HCT116 (cell line): ENCODE measurements around the gene BCAR1. TPM values are rescaled to one million over a fixed set of nuclear protein-coding genes. Genes with fewer than 3 reads are reported as not detected.

ENCODE experiments used
- ATAC-seq: fragments of 200-7000 bp; cut with Tn5 transposase; 2 replicates; pipeline ENCODE4 v1.9.1; 2020; ENCODE audit warnings: mild to moderate bottlenecking, moderate library complexity
- BruUV-seq: library from RNA; stranded (reverse); fragments of 400-500 nt; replicated peaks from 2 replicates; lab custom pipeline; 2021; lab: Mats Ljungman, UMichigan
- CTCF ChIA-PET: fragments of 300-600 bp; sonication (Branson Sonifier 250); formaldehyde crosslinking; loops from one replicate; lab custom pipeline; 2021; ENCODE audit warnings: antibody characterized with exemption; lab: Charles Lee
- POLR2A ChIA-PET: fragments of 300-600, 350-600 bp; sonication (Branson Sonifier 250); formaldehyde crosslinking; loops from one replicate; lab custom pipeline; 2021; ENCODE audit warnings: antibody characterized with exemption; lab: Charles Lee
- RAD21 ChIA-PET, 2 experiments: fragments of 300-600 bp; sonication (Branson Sonifier 250); formaldehyde crosslinking; loops; one replicate each; lab custom pipeline; 2023; ENCODE audit warnings: low total read pairs in 2 of 2; ENCODE audit not compliant: uncharacterized antibody in 2 of 2, unreplicated experiment in 2 of 2, low non-redundant PET in 1 of 2; lab: Charles Lee
- DNase-seq: peaks from one replicate; pipeline ENCODE4 v3.0.0-alpha.2; 2010; ENCODE audit warnings: low read depth, low spot score
- H2AFZ ChIP-seq: fragments of 200-600 bp; shearing (Covaris generic), sonication (generic); 2 replicates; pipeline ENCODE4 v1.6.1; 2017; ENCODE audit warnings: low read depth, mixed run types, mixed read lengths, antibody characterized with exemption, low read length; ENCODE audit not compliant: poor library complexity, severe bottlenecking
- H3K27ac ChIP-seq: 2 replicates; pipeline ENCODE4 v1.5.1; 2012; ENCODE audit warnings: low read depth, low read length
- H3K27me3 ChIP-seq: fragments of 200-600 bp; sonication (generic); 2 replicates; pipeline ENCODE4 v1.6.1; 2016; ENCODE audit warnings: mixed run types, low read length, mixed read lengths; ENCODE audit not compliant: insufficient read depth
- H3K36me3 ChIP-seq, 2 experiments: fragments of 200-500 bp in 1 of 2; fragments of 200-600 bp in 1 of 2; sonication (Bioruptor generic) in 1 of 2; sonication (generic) in 1 of 2; 2 replicates each; pipeline versions ENCODE4 v1.5.1 to v1.6.1; 2014 to 2016; ENCODE audit warnings: low read length in 2 of 2, inconsistent platforms in 1 of 2, mixed read lengths in 1 of 2, mixed run types in 1 of 2; ENCODE audit not compliant: insufficient read depth in 2 of 2, control insufficient read depth in 1 of 2
- H3K4me1 ChIP-seq, 2 experiments: fragments of 200-600 bp in 1 of 2; sonication (generic) in 1 of 2; 2 replicates each; pipeline versions ENCODE4 v1.5.1 to v1.6.1; 2012 to 2017; ENCODE audit warnings: low read length in 2 of 2, inconsistent platforms in 1 of 2, mild to moderate bottlenecking in 1 of 2, mixed read lengths in 1 of 2, mixed run types in 1 of 2, moderate library complexity in 1 of 2; ENCODE audit not compliant: insufficient read depth in 2 of 2, control insufficient read depth in 1 of 2
- H3K4me2 ChIP-seq: fragments of 200-600 bp; sonication (generic); 2 replicates; pipeline ENCODE4 v1.6.1; 2017; ENCODE audit warnings: mixed run types, low read length, mixed read lengths
- H3K4me3 ChIP-seq, 2 experiments: fragments of 200-600 bp in 1 of 2; sonication (generic) in 1 of 2; replicated peaks in 1 of 2; 2 replicates each; pipeline ENCODE4 v1.5.1; 2011 to 2016; ENCODE audit warnings: low read length in 2 of 2, control low read depth in 1 of 2, low read depth in 1 of 2, mild to moderate bottlenecking in 1 of 2, mixed read lengths in 1 of 2, mixed run types in 1 of 2
- H3K79me2 ChIP-seq: fragments of 200-600 bp; sonication (generic); 2 replicates; pipeline ENCODE4 v1.6.1; 2017; ENCODE audit warnings: mild to moderate bottlenecking, mixed run types, low read length, moderate library complexity, mixed read lengths; ENCODE audit not compliant: insufficient read depth
- H3K9ac ChIP-seq: fragments of 200-600 bp; sonication (generic); 2 replicates; pipeline ENCODE4 v1.6.1; 2016; ENCODE audit warnings: low read length, mixed read lengths
- H3K9me2 ChIP-seq: fragments of 200-600 bp; sonication (generic), shearing (Covaris generic); 2 replicates; pipeline ENCODE4 v1.6.1; 2017; ENCODE audit warnings: mixed run types, mild to moderate bottlenecking, moderate library complexity; ENCODE audit not compliant: insufficient read depth
- H3K9me3 ChIP-seq, 2 experiments: fragments of 200-500 bp in 1 of 2; fragments of 200-600 bp in 1 of 2; sonication (Bioruptor generic) in 1 of 2; sonication (generic) in 1 of 2; 2 replicates each; pipeline ENCODE4 v1.6.1; 2014 to 2017; ENCODE audit warnings: low read length in 2 of 2, mixed read lengths in 2 of 2, inconsistent platforms in 1 of 2, low read depth in 1 of 2, mild to moderate bottlenecking in 1 of 2, mixed run types in 1 of 2, moderate library complexity in 1 of 2; ENCODE audit not compliant: control insufficient read depth in 1 of 2, insufficient read depth in 1 of 2
- H4K20me1 ChIP-seq: fragments of 200-600 bp; sonication (generic), shearing (Covaris generic); 2 replicates; pipeline ENCODE4 v1.6.1; 2017; ENCODE audit warnings: mixed run types, mild to moderate bottlenecking, moderate library complexity; ENCODE audit not compliant: insufficient read depth
- CBX3 ChIP-seq: IDR thresholded peaks from 2 replicates; pipeline ENCODE4 v1.6.1; 2012; ENCODE audit warnings: low read depth
- CTCF ChIP-seq, 3 experiments: fragments of 200-600 bp in 1 of 3; sonication (generic) in 1 of 3; IDR thresholded peaks in 2 of 3; conservative IDR thresholded peaks in 1 of 3; 2 replicates each; pipeline ENCODE4 v1.5.1; 2012 to 2017; ENCODE audit warnings: low read depth in 2 of 3, low read length in 2 of 3, antibody characterized with exemption in 1 of 3, borderline replicate concordance in 1 of 3, control low read depth in 1 of 3, mild to moderate bottlenecking in 1 of 3, mixed read lengths in 1 of 3, mixed run types in 1 of 3, moderate library complexity in 1 of 3; ENCODE audit not compliant: insufficient read depth in 1 of 3
- EGR1 ChIP-seq: IDR thresholded peaks from 2 replicates; pipeline ENCODE4 v1.6.1; 2012; ENCODE audit warnings: low read depth
- ELF1 ChIP-seq: IDR thresholded peaks from 2 replicates; pipeline ENCODE4 v1.6.1; 2012; ENCODE audit warnings: low read depth, borderline replicate concordance
- EZH2 ChIP-seq: fragments of 200-600 bp; sonication (generic); IDR thresholded peaks from 2 replicates; pipeline ENCODE4 v1.6.1; 2017; ENCODE audit warnings: antibody characterized with exemption, mixed run types
- EZH2phosphoT487 ChIP-seq: fragments of 200-600 bp; IDR thresholded peaks from 2 replicates; pipeline ENCODE4 v1.6.1; 2018; ENCODE audit warnings: antibody characterized with exemption, borderline replicate concordance
- FOSL1 ChIP-seq: IDR thresholded peaks from 2 replicates; pipeline ENCODE4 v1.6.1; 2012; ENCODE audit warnings: low read depth
- JUND ChIP-seq: IDR thresholded peaks from 2 replicates; pipeline ENCODE4 v1.6.1; 2012
- MAX ChIP-seq: IDR thresholded peaks from 2 replicates; pipeline ENCODE4 v1.6.1; 2012
- POLR2A ChIP-seq: IDR thresholded peaks from 2 replicates; pipeline ENCODE4 v1.7.0; 2011; ENCODE audit warnings: borderline replicate concordance; ENCODE audit not compliant: insufficient read depth, insufficient read length; ENCODE audit errors: extremely low read depth
- REST ChIP-seq: IDR thresholded peaks from 2 replicates; pipeline ENCODE4 v1.6.1; 2012; ENCODE audit warnings: low read depth
- SIN3A ChIP-seq: IDR thresholded peaks from 2 replicates; pipeline ENCODE4 v1.6.1; 2012; ENCODE audit warnings: low read depth
- SRF ChIP-seq: IDR thresholded peaks from 2 replicates; pipeline ENCODE4 v1.6.1; 2012; ENCODE audit warnings: low read depth
- TCF7L2 ChIP-seq: IDR thresholded peaks from 2 replicates; pipeline ENCODE4 v1.7.0; 2011; ENCODE audit warnings: borderline replicate concordance, inconsistent platforms; ENCODE audit not compliant: insufficient read depth, insufficient read length; ENCODE audit errors: extremely low read depth
- YY1 ChIP-seq: IDR thresholded peaks from 2 replicates; pipeline ENCODE4 v1.6.1; 2011; ENCODE audit warnings: low read length, low read depth, moderate library complexity, mild to moderate bottlenecking; ENCODE audit not compliant: insufficient replicate concordance; ENCODE audit errors: extremely low read depth
- ZBTB33 ChIP-seq: IDR thresholded peaks from 2 replicates; pipeline ENCODE4 v1.6.1; 2011; ENCODE audit warnings: mild to moderate bottlenecking, low read length, moderate library complexity; ENCODE audit not compliant: insufficient replicate concordance; ENCODE audit errors: extremely low read depth
- intact Hi-C: fragments of 100-400 bp; cut with micrococcal nuclease; formaldehyde crosslinking; loops from 2 replicates; pipeline ENCODE4 v1.10.0; 2022
- total RNA-seq: library from RNA; stranded (reverse); gene quantifications from one replicate; pipeline ENCODE4 v1.2.1, GENCODE V29; 2021; ENCODE audit not compliant: unreplicated experiment

Gene BCAR1
- total RNA-seq, 1 experiment from 2014 or later: 49.6 TPM

- POLR2A ChIA-PET: interaction anchor here (1.1 to 2.1 kb wide), 2 partner anchors 55 to 134 kb away, joined by 3 to 5 read pairs; no protein-coding TSS in a partner anchor
- no peaks in the 10 kb centered on the region for H3K9me2 ChIP-seq
- H3K9ac ChIP-seq: peak overlapping the region; percentile 91
- H3K4me2 ChIP-seq: peak overlapping the region; percentile 85
- TF ChIP-seq EZH2phosphoT487 (no peak), EGR1 (no peak), SIN3A (no peak), FOSL1 (no peak), YY1 (no peak), ELF1 (no peak), JUND (no peak), REST (no peak), ZBTB33 (no peak), CTCF (IDR thresholded peaks at IDR 0.05 in 2 of 3, conservative IDR thresholded peaks at IDR 0.05 in 1 of 3; ENCODE audit: borderline replicate concordance in 1 of 3, insufficient read depth in 1 of 3, low read depth in 2 of 3, low read length in 2 of 3) (no peak), SRF (no peak), MAX (no peak), TCF7L2 (no peak), CBX3 (no peak), EZH2 (no peak), POLR2A (no peak)
- no peaks in the 10 kb centered on the region; a peak in 1 of 4 replicates for H3K36me3 ChIP-seq
- peak overlapping the region; percentile 93 for H3K27ac ChIP-seq
- CTCF ChIA-PET: interaction anchor here (1.4 kb wide), 1 partner anchor 135 kb away, joined by 5 read pairs; no protein-coding TSS in a partner anchor
- no peaks in the 10 kb centered on the region for H3K27me3 ChIP-seq
- intact Hi-C loops: loop anchor here (1.0 to 2.0 kb wide), 2 partner anchors 14 to 54 kb away; no protein-coding TSS in a partner anchor
- no peaks in the 10 kb centered on the region for H3K9me3 ChIP-seq
- ATAC-seq (peak; percentile 28), DNase-seq (no peak)
- no peak overlapping the region for H2AFZ ChIP-seq
- peaks cover 59 to 85% of the 10 kb centered on the region in 2 experiments for H3K4me1 ChIP-seq
- H4K20me1 ChIP-seq: no peaks in the 10 kb centered on the region
- no TSS peak for BruUV-seq
- H3K79me2 ChIP-seq: peaks cover 75% of the 10 kb centered on the region
- RAD21 ChIA-PET: no interaction called here
- H3K4me3 ChIP-seq: peak overlapping the region; percentile 73 to 87
Measured at GRCh38 chr16:75250809-75251279, 580 bp downstream of the BCAR1 start.
